ENCODE data around the gene ZNF84.

DNA sequence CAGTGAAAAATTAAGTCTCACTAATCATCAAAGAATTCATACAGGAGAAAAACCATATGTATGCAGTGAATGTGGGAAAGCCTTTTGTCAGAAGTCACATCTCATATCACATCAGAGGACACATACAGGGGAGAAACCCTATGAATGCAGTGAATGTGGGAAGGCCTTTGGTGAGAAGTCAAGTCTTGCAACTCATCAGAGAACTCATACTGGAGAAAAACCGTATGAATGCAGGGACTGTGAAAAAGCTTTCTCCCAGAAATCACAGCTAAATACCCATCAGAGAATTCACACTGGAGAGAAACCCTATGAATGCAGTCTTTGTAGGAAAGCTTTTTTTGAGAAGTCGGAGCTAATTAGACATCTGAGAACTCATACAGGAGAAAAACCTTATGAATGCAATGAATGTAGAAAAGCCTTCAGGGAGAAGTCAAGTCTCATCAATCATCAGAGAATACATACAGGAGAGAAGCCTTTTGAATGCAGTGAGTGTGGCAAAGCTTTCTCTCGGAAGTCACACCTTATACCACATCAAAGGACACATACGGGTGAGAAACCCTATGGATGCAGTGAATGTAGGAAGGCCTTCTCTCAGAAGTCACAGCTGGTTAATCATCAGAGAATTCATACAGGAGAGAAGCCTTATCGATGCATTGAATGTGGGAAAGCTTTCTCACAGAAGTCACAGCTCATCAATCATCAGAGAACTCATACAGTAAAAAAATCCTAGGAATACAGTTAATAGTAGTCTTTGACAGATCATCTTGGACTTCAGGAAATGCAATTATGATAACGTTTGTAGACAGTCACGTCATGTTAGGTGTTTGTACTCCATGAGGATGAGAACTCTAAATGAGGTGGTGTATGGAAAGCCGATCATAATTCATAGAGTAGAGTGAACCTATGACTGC, 21.1 kb downstream of the ZNF84 start:
- TF ChIP-seq, protein P1, sequence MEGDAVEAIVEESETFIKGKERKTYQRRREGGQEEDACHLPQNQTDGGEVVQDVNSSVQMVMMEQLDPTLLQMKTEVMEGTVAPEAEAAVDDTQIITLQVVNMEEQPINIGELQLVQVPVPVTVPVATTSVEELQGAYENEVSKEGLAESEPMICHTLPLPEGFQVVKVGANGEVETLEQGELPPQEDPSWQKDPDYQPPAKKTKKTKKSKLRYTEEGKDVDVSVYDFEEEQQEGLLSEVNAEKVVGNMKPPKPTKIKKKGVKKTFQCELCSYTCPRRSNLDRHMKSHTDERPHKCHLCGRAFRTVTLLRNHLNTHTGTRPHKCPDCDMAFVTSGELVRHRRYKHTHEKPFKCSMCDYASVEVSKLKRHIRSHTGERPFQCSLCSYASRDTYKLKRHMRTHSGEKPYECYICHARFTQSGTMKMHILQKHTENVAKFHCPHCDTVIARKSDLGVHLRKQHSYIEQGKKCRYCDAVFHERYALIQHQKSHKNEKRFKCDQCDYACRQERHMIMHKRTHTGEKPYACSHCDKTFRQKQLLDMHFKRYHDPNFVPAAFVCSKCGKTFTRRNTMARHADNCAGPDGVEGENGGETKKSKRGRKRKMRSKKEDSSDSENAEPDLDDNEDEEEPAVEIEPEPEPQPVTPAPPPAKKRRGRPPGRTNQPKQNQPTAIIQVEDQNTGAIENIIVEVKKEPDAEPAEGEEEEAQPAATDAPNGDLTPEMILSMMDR (conservative IDR thresholded peaks at IDR 0.05): no peak
- no peak for TF ChIP-seq ZFX (IDR thresholded peaks at IDR 0.05)
